Fibroblast of pulmonary artery (primary cell): Measurements from ENCODE around the gene AKIP1.

Experiments used
- DNase-seq: peaks from one replicate; pipeline ENCODE4 v3.0.0-alpha.2; 2010; ENCODE audit warnings: low read depth
- H3K4me3 ChIP-seq: replicated peaks from 2 replicates; pipeline ENCODE4 v1.5.1; 2011; ENCODE audit warnings: low read depth, mild to moderate bottlenecking, control low read depth, low read length, moderate library complexity
- TF ChIP-seq, protein P1 (sequence below): IDR thresholded peaks from 2 replicates; pipeline ENCODE4 v1.5.1; 2011; ENCODE audit warnings: mild to moderate bottlenecking, control low read depth, low read length, inconsistent platforms; ENCODE audit errors: missing control alignments

AKIP1 gene

DNA sequence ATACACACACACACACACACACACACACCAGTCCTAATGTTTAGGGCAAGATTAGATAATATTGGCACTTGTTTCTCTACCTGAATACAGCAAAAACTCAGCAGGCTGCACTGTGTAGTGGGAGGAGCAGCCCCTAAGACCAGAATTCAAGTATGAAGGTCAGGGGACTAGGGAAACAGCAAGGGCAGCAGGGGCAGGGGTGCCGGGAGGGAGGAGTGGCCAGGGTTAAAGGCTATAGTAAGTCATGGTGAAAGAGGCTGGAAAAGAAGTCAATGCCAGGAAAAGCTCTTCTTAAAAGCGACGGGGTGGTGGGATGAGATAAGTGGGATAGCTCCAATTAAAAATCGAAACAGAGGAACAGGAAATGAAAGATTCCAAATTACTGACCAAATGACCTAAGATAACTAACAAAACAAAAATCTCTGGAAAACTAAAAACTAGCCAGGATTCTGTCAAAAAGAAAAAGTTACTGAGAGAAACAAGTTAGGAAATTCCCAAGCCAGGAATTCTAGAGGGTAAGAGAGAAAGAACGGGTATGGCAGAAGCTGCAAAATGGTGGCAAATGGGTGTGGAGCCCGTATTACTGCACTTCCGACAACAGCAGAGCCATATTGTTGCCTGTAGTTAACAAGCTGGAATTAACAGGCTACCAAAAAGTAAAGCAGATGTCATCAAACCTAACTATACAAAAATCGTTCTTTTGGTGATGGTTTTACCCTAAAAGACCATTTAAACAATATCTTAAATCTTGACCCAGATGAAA, 30.5 kb downstream of the AKIP1 start:
- DNase-seq = no peak
- TF ChIP-seq, protein P1, sequence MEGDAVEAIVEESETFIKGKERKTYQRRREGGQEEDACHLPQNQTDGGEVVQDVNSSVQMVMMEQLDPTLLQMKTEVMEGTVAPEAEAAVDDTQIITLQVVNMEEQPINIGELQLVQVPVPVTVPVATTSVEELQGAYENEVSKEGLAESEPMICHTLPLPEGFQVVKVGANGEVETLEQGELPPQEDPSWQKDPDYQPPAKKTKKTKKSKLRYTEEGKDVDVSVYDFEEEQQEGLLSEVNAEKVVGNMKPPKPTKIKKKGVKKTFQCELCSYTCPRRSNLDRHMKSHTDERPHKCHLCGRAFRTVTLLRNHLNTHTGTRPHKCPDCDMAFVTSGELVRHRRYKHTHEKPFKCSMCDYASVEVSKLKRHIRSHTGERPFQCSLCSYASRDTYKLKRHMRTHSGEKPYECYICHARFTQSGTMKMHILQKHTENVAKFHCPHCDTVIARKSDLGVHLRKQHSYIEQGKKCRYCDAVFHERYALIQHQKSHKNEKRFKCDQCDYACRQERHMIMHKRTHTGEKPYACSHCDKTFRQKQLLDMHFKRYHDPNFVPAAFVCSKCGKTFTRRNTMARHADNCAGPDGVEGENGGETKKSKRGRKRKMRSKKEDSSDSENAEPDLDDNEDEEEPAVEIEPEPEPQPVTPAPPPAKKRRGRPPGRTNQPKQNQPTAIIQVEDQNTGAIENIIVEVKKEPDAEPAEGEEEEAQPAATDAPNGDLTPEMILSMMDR = no peak
- no peak overlapping the region for H3K4me3 ChIP-seq

DNA sequence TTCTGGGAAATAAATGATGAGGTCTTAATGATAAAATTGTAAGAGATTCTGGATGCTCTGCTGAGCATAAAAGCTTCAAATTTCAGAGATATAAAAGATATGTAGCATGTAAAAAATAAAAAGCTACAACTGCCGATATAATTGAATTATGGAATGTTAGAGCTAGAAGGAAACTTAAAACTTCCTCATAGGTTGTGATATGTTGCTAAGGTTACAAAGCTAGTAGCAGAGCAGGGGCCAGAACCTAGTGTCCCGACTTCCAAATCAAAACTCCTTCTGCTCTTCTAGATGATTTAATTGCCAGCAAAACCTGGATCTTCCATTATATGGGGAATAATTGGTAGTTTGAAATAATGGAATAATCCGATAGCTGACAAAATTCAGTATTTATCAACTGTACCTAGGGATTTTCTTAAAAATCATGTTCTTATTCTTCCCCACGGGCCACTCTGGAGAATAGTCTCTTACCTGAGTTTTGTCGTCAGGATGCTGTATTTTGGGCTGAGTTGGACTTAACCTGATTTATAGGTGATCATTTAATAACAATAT, 31.6 kb downstream of the AKIP1 start, which contains the start of gene ASCL3:
ASCL3 (minus strand) TSS at position 499 of the 549 bp plus-strand sequence. CDS start 4,855 bp downstream, outside the sequence.
- TF ChIP-seq, protein P1 = no peak
- H3K4me3 ChIP-seq = no peak within 1 kb of the TSS
- no peak for DNase-seq

DNA sequence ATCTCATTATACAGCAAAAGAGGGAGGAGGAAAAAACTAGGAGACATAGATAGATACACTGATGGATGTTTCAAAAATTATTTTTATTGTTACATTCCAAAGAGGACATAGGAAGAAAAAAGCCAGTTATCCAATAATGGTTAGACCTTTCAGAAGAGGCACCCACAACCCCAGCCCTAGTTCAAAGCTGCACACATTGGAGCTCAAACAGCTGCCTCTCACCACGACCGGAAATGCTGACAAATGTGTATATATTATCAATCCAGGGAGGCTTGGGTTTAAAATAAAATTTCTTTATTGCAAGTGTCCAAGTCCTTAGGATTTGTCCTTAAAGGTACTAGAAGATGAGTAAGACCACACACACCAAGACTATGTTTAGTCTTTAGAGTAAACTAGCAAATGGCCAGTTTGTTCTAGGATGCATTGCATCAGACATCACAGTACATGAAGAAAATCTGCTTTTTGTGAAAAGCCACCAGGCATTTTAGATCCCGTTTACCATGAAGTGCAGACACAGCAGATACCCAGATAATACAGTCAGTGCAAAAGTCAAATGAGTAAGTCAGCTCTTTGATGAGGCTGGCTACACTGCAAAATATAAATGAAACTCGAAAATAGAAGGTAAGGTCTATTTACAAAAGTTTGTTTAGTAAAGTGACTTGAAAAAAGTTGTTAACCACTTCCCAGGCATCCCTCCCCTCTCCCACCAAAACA, 36.4 kb downstream of the AKIP1 start:
- no peak overlapping the region for H3K4me3 ChIP-seq
- TF ChIP-seq, protein P1 = no peak
- no peak for DNase-seq

DNA sequence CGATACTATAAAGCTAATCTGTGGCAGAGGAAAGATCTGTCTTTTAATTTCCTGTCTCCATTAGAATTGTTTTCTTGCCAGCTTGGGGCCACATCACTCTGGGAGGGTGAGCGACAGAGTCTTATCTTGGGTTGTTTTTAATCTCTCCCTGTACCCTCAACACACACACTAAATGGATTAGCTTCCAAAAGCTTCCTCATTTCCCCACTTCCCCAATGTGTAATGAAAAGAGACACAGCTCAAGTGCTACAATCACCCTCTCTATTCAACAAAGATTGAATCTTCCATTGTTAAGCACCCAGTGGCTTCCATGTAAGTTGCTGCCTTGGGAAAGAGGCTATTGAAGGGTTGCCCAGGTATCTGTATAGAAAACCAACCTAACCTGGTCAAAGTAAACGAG, 37.9 kb downstream of the AKIP1 start:
- no peak for DNase-seq

DNA sequence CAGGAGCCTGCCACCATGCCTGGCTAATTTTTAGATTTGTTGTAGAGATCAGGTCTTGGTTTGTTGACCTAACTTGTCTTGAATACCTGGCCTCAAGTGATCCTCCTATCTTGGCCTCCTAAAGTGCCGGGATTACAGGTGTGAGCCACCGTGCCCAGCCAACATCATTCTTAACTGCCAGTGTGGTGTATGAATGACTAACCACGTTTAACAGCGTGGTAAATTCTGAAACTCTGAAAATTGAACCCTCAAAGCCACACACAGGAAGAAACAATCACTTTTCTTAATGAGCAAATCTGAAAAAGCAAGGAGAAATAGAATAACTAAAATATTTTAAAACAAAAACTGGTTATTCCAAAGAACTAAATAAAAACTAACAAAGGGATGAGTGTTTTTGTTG, 45.9 kb downstream of the AKIP1 start:
- TF ChIP-seq, protein P1 = no peak
- DNase-seq = no peak
- H3K4me3 ChIP-seq = no peak overlapping the region

More for the DNA sequence above, 37.9 kb downstream of the AKIP1 start:
- TF ChIP-seq, protein P1 = no peak
- H3K4me3 ChIP-seq = no peak overlapping the region

DNA sequence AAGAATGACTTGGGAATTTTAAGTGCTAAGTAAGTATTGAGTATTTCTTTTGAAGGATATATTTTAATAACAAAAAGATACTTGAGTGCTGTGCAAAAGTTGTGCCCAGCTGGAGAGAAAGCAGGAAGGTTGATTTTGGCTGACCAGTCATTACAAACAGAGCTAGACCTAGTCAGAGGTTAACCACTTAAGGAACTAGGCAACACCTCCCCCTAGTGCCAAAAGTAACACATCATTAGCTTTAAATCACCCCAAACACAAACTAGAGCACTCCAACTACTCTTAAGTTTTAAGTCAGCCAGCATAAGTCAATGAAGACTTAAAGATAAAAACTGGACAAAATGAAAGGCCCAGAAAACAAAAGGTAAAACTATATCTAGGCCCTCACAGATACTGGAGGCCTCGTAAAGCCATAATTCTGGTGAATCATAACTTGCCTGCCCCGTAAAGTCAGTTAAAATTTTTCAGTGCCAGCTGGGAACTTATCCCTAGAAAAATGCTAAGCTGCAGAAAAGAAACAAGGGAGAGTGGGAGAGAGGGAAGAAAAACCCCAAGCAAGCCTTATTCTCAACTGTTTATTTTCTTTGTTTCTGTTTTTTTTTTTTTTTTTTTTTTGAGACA, 48.7 kb downstream of the AKIP1 start:
- peak; percentile 91 for DNase-seq
- no peak overlapping the region for H3K4me3 ChIP-seq
- TF ChIP-seq, protein P1 = peak; percentile 63
